ENCODE data around the gene TSNAXIP1. TPM values are rescaled to one million over a fixed set of nuclear protein-coding genes. Genes with fewer than 3 reads are reported as not detected.
A peak's percentile ranks its signal among the peaks of the same experiment; 100 is the strongest.

Gene TSNAXIP1
- total and polyA plus RNA-seq, 10 of the 15 experiments (the other 5 are each of a cell fraction or from before 2014, with no cell fraction given) = 0.09 to 0.63 (median 0.37) TPM; not detected in 1

DNA sequence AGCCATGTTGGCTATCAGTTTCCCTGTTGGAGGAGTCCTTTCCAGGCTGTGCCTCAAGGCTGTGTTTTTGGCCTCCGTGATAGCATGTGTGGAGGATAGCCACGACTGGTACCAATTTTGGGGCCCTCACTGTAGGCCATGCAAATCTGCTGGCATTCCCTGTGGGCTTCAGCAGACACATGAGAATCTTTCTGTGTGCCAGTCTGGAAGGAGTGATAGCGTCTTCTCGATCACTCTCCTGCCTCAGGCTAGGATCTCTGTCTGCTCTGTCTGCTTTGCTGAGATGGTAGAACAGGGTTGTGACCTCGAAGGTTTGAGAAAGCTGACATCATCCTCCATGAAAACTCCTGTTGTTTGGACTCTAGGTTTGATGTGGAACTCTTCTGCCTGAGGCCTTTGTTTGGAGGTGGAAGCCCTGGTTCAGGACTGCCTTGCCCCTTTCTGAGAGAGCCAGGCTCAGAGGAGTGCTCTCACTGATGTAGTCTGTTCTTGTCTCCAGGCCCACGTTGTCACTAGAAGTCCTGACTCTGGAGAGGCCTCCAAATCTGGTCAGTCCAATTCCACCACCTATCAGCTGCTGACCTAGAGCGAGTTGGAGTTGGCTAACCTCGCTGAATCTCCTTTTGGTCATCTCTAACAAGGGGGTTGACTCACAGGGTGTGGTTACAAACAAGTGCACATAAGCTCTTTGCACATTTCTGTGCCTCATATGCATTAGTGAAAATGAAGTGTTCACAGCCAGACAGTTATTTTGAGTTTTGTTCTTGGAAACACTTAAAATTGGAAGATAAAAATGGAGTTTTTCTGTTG lies 54.1 kb downstream of the TSNAXIP1 start:
- DNase-seq (ENCODE audit: low read depth, low spot score) = no peak
- SMC1A ChIA-PET (ENCODE audit: uncharacterized antibody, unreplicated experiment) = interaction anchor here (0.9 kb wide), 1 partner anchor 18 kb away, joined by 3 read pairs; no protein-coding TSS in a partner anchor

DNA sequence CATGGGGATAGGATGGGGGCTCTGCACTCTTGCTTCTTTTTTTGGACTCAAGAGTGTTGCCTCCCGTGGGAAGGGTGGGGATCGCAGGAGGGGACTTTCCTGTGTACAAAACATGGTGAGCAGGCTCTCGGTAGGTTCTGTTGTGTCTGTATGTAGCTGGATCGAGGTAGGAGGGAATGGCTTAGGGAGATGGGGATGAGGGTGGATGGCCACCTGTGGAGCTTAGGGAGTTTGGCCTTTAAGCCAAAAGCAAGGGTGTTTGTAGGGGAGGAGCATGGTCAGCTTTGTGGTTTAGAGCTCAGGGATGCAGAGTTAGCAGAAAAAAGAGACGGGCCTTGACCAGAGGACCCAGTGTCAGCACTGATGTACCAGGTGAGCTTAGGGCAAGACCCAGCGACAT lies 55.2 kb downstream of the TSNAXIP1 start:
- intact Hi-C loops (cut with micrococcal nuclease; ENCODE audit: unreplicated experiment) (no loop called here), in situ Hi-C loops (cut with MboI) (no loop called here)
- no peak for TF ChIP-seq RFX5 (IDR thresholded peaks at IDR 0.05; ENCODE audit: low read depth, low read length)
- no peak for TF ChIP-seq TAF1 (IDR thresholded peaks at IDR 0.05; ENCODE audit: borderline replicate concordance, low read depth, low read length)
- no peak for TF ChIP-seq POU2F2 (IDR thresholded peaks at IDR 0.05; ENCODE audit: borderline replicate concordance, low read depth, low read length)
- no peak for TF ChIP-seq SMAD5 (IDR thresholded peaks at IDR 0.05; ENCODE audit: low read depth)
- no peak for TF ChIP-seq CTCF (IDR thresholded peaks at IDR 0.05 in 2 of 3, conservative IDR thresholded peaks at IDR 0.05 in 1 of 3; ENCODE audit: control insufficient read depth in 2 of 3, extremely low read depth in 1 of 3, insufficient read depth in 1 of 3, low read depth in 3 of 3, low read length in 3 of 3)
- ChIA-PET SMC1A (ENCODE audit: uncharacterized antibody, unreplicated experiment) (interaction anchor here (0.9 kb wide), 1 partner anchor 31 kb away, joined by 3 read pairs; the partner anchor contains the start of gene PSKH1), CTCF (interaction anchor here (0.5 to 6.5 kb wide), 5 partner anchors 8 to 270 kb away, joined by 3 to 53 read pairs (median 3); no protein-coding TSS in a partner anchor), POLR2A (no interaction called here), RAD21 (ENCODE audit: unreplicated experiment) (interaction anchor here (1.0 kb wide), 1 partner anchor 45 kb away, joined by 3 read pairs; no protein-coding TSS in a partner anchor)
- DNase-seq (ENCODE audit: low read depth, low spot score) (no peak), FAIRE-seq (no peak), ATAC-seq (no peak)
- Histone ChIP-seq H3K4me1 (ENCODE audit: control insufficient read depth, insufficient read depth, low read length) (no peaks in the 10 kb centered on the region), H4K20me1 (ENCODE audit: control insufficient read depth, insufficient read depth) (0 out of 2 replicates have a peak, but pooled peaks cover 9% of the 10 kb centered on the region), H3K9me3 (replicated peaks; ENCODE audit: control insufficient read depth, insufficient read depth, low read length) (no peaks in the 10 kb centered on the region), H3K27me3 (replicated peaks in 1 of 2; ENCODE audit: control insufficient read depth in 2 of 2, insufficient read depth in 2 of 2, low read length in 1 of 2) (no peaks in the 10 kb centered on the region), H3K9ac (ENCODE audit: control insufficient read depth, insufficient read depth, low read length) (no peak overlapping the region), H3K79me2 (ENCODE audit: control insufficient read depth, insufficient read depth, low read length) (peaks cover 41% of the 10 kb centered on the region), H3K27ac (ENCODE audit: control insufficient read depth, insufficient read depth) (no peak overlapping the region), H3K4me3 (no peak overlapping the region), H3K36me3 (ENCODE audit: control insufficient read depth in 2 of 2, insufficient read depth in 2 of 2, low read length in 1 of 2) (peaks cover 10 to 16% of the 10 kb centered on the region in 2 experiments; a peak in 3 of 4 replicates), H2AFZ (ENCODE audit: control insufficient read depth, low read depth, low read length) (no peak overlapping the region), H3K4me2 (ENCODE audit: control insufficient read depth, insufficient read depth) (no peak overlapping the region)
- no TSS peak for BruUV-seq (replicated peaks)
- WGBS (ENCODE audit: insufficient coverage, insufficient replicate concordance, low lambda C conversion rate, missing lambda C conversion rate) = 76% methylated on average over 6 of the region's 6 CpGs

More for the DNA sequence above, 54.1 kb downstream of the TSNAXIP1 start:
- no peak overlapping the region for H2AFZ ChIP-seq (ENCODE audit: control insufficient read depth, low read depth, low read length)
- H3K79me2 ChIP-seq (ENCODE audit: control insufficient read depth, insufficient read depth, low read length) = peaks cover 43% of the 10 kb centered on the region
- intact Hi-C loops (cut with micrococcal nuclease; ENCODE audit: unreplicated experiment) = no loop called here
- H3K36me3 ChIP-seq (ENCODE audit: control insufficient read depth in 2 of 2, insufficient read depth in 2 of 2, low read length in 1 of 2) = peaks cover 4 to 13% of the 10 kb centered on the region in 2 experiments; a peak in 3 of 4 replicates
- ChIA-PET RAD21 (ENCODE audit: unreplicated experiment) (no interaction called here), CTCF (interaction anchor here (1.4 to 6.5 kb wide), 2 partner anchors 9 to 45 kb away, joined by 3 to 53 read pairs; no protein-coding TSS in a partner anchor), POLR2A (no interaction called here)
- 0 out of 2 replicates have a peak, but pooled peaks cover 9% of the 10 kb centered on the region for H4K20me1 ChIP-seq (ENCODE audit: control insufficient read depth, insufficient read depth)
- TF ChIP-seq, protein P1, sequence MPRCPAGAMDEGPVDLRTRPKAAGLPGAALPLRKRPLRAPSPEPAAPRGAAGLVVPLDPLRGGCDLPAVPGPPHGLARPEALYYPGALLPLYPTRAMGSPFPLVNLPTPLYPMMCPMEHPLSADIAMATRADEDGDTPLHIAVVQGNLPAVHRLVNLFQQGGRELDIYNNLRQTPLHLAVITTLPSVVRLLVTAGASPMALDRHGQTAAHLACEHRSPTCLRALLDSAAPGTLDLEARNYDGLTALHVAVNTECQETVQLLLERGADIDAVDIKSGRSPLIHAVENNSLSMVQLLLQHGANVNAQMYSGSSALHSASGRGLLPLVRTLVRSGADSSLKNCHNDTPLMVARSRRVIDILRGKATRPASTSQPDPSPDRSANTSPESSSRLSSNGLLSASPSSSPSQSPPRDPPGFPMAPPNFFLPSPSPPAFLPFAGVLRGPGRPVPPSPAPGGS (IDR thresholded peaks at IDR 0.05; ENCODE audit: borderline replicate concordance, insufficient read depth, low read depth, low read length, poor library complexity, severe bottlenecking) = peak; percentile 75
- TF ChIP-seq ZNF217 (IDR thresholded peaks at IDR 0.05) (no peak), POLR2A (IDR thresholded peaks at IDR 0.05; ENCODE audit: low read depth, low read length) (no peak)
- no peak overlapping the region for H3K27ac ChIP-seq (ENCODE audit: control insufficient read depth, insufficient read depth)
- no peaks in the 10 kb centered on the region for H3K9me3 ChIP-seq (replicated peaks; ENCODE audit: control insufficient read depth, insufficient read depth, low read length)
- no peaks in the 10 kb centered on the region for H3K27me3 ChIP-seq (replicated peaks in 1 of 2; ENCODE audit: control insufficient read depth in 2 of 2, insufficient read depth in 2 of 2, low read length in 1 of 2)
- BruUV-seq (replicated peaks) = no TSS peak
- FAIRE-seq = no peak
- ATAC-seq = no peak
- in situ Hi-C loops (cut with MboI) = no loop called here
- no peak overlapping the region for H3K4me2 ChIP-seq (ENCODE audit: control insufficient read depth, insufficient read depth)
- H3K4me1 ChIP-seq (ENCODE audit: control insufficient read depth, insufficient read depth, low read length) = no peaks in the 10 kb centered on the region
- H3K4me3 ChIP-seq = no peak overlapping the region
- WGBS (ENCODE audit: insufficient coverage, insufficient replicate concordance, low lambda C conversion rate, missing lambda C conversion rate) = 85% methylated on average over 8 of the region's 8 CpGs
- H3K9ac ChIP-seq (ENCODE audit: control insufficient read depth, insufficient read depth, low read length) = no peak overlapping the region
